ENCODE measurements around the gene FAM53A.

Gene FAM53A

GRCh38 chr4:1599491-1600210 lies 84.5 kb downstream of the FAM53A start:
- no peak overlapping the region for H3K27ac ChIP-seq (ENCODE audit: low read depth, low read length)
- H3K27me3 ChIP-seq (ENCODE audit: control insufficient read depth, insufficient read depth, low read length) = no peaks in the 10 kb centered on the region
- H3K4me1 ChIP-seq (ENCODE audit: control insufficient read depth, insufficient read depth, low read length) = peaks cover 4% of the 10 kb centered on the region; the same call in 1 of the 2 replicates
- H3K9ac ChIP-seq (ENCODE audit: low read length) = no peak overlapping the region
- H3K4me3 ChIP-seq (ENCODE audit: low read depth, low read length) = no peak overlapping the region
- H3K36me3 ChIP-seq (ENCODE audit: control insufficient read depth, insufficient read depth, low read length) = no peaks in the 10 kb centered on the region
- H3K9me3 ChIP-seq (ENCODE audit: control insufficient read depth, insufficient read depth, low read depth, low read length) = no peaks in the 10 kb centered on the region

GRCh38 chr4:1599026-1599481 lies 85.1 kb downstream of the FAM53A start:
- H3K4me1 ChIP-seq (ENCODE audit: control insufficient read depth, insufficient read depth, low read length) = peaks cover 4% of the 10 kb centered on the region; the same call in 1 of the 2 replicates
- no peak overlapping the region for H3K27ac ChIP-seq (ENCODE audit: low read depth, low read length)
- H3K9me3 ChIP-seq (ENCODE audit: control insufficient read depth, insufficient read depth, low read depth, low read length) = no peaks in the 10 kb centered on the region
- no peak overlapping the region for H3K4me3 ChIP-seq (ENCODE audit: low read depth, low read length)
- H3K27me3 ChIP-seq (ENCODE audit: control insufficient read depth, insufficient read depth, low read length) = no peaks in the 10 kb centered on the region
- no peaks in the 10 kb centered on the region for H3K36me3 ChIP-seq (ENCODE audit: control insufficient read depth, insufficient read depth, low read length)
- no peak overlapping the region for H3K9ac ChIP-seq (ENCODE audit: low read length)

GRCh38 chr4:1598206-1599025 lies 85.7 kb downstream of the FAM53A start:
- H3K27ac ChIP-seq (ENCODE audit: low read depth, low read length) = no peak overlapping the region
- peaks cover 4% of the 10 kb centered on the region; the same call in 1 of the 2 replicates for H3K4me1 ChIP-seq (ENCODE audit: control insufficient read depth, insufficient read depth, low read length)
- no peaks in the 10 kb centered on the region for H3K9me3 ChIP-seq (ENCODE audit: control insufficient read depth, insufficient read depth, low read depth, low read length)
- no peak overlapping the region for H3K4me3 ChIP-seq (ENCODE audit: low read depth, low read length)
- no peaks in the 10 kb centered on the region for H3K27me3 ChIP-seq (ENCODE audit: control insufficient read depth, insufficient read depth, low read length)
- H3K9ac ChIP-seq (ENCODE audit: low read length) = no peak overlapping the region
- no peaks in the 10 kb centered on the region for H3K36me3 ChIP-seq (ENCODE audit: control insufficient read depth, insufficient read depth, low read length)

GRCh38 chr4:1597021-1597931 lies 86.8 kb downstream of the FAM53A start:
- peaks cover 4% of the 10 kb centered on the region; the same call in 1 of the 2 replicates for H3K4me1 ChIP-seq (ENCODE audit: control insufficient read depth, insufficient read depth, low read length)
- H3K9ac ChIP-seq (ENCODE audit: low read length) = no peak overlapping the region
- H3K4me3 ChIP-seq (ENCODE audit: low read depth, low read length) = no peak overlapping the region
- no peaks in the 10 kb centered on the region for H3K27me3 ChIP-seq (ENCODE audit: control insufficient read depth, insufficient read depth, low read length)
- H3K36me3 ChIP-seq (ENCODE audit: control insufficient read depth, insufficient read depth, low read length) = no peaks in the 10 kb centered on the region
- H3K27ac ChIP-seq (ENCODE audit: low read depth, low read length) = no peak overlapping the region
- no peaks in the 10 kb centered on the region for H3K9me3 ChIP-seq (ENCODE audit: control insufficient read depth, insufficient read depth, low read depth, low read length)

GRCh38 chr4:1596393-1596792 lies 87.7 kb downstream of the FAM53A start:
- Histone ChIP-seq H3K27ac (ENCODE audit: low read depth, low read length) (no peak overlapping the region), H3K27me3 (ENCODE audit: control insufficient read depth, insufficient read depth, low read length) (no peaks in the 10 kb centered on the region), H3K4me1 (ENCODE audit: control insufficient read depth, insufficient read depth, low read length) (peaks cover 4% of the 10 kb centered on the region; the same call in 1 of the 2 replicates), H3K9me3 (ENCODE audit: control insufficient read depth, insufficient read depth, low read depth, low read length) (peaks cover 2% of the 10 kb centered on the region; the same call in 1 of the 2 replicates), H3K36me3 (ENCODE audit: control insufficient read depth, insufficient read depth, low read length) (no peaks in the 10 kb centered on the region), H3K4me3 (ENCODE audit: low read depth, low read length) (no peak overlapping the region), H3K9ac (ENCODE audit: low read length) (no peak overlapping the region)

GRCh38 chr4:1595789-1596325 lies 88.3 kb downstream of the FAM53A start:
- H3K9ac ChIP-seq (ENCODE audit: low read length) = no peak overlapping the region

GRCh38 chr4:1594871-1595788 lies 89.0 kb downstream of the FAM53A start:
- no peak overlapping the region for H3K27ac ChIP-seq (ENCODE audit: low read depth, low read length)
- H3K9me3 ChIP-seq (ENCODE audit: control insufficient read depth, insufficient read depth, low read depth, low read length) = peaks cover 11% of the 10 kb centered on the region
- no peak overlapping the region for H3K9ac ChIP-seq (ENCODE audit: low read length)

More at GRCh38 chr4:1595789-1596325, 88.3 kb downstream of the FAM53A start:
- no peaks in the 10 kb centered on the region for H3K36me3 ChIP-seq (ENCODE audit: control insufficient read depth, insufficient read depth, low read length)
- no peaks in the 10 kb centered on the region for H3K27me3 ChIP-seq (ENCODE audit: control insufficient read depth, insufficient read depth, low read length)
- H3K4me3 ChIP-seq (ENCODE audit: low read depth, low read length) = no peak overlapping the region
- H3K9me3 ChIP-seq (ENCODE audit: control insufficient read depth, insufficient read depth, low read depth, low read length) = peaks cover 7% of the 10 kb centered on the region; the same call in 1 of the 2 replicates
- peaks cover 4% of the 10 kb centered on the region; the same call in 1 of the 2 replicates for H3K4me1 ChIP-seq (ENCODE audit: control insufficient read depth, insufficient read depth, low read length)
- H3K27ac ChIP-seq (ENCODE audit: low read depth, low read length) = no peak overlapping the region

GRCh38 chr4:1593881-1594345 lies 90.2 kb downstream of the FAM53A start:
- no peak overlapping the region for H3K9ac ChIP-seq (ENCODE audit: low read length)
- H3K4me3 ChIP-seq (ENCODE audit: low read depth, low read length) = no peak overlapping the region
- H3K36me3 ChIP-seq (ENCODE audit: control insufficient read depth, insufficient read depth, low read length) = no peaks in the 10 kb centered on the region
- no peaks in the 10 kb centered on the region for H3K4me1 ChIP-seq (ENCODE audit: control insufficient read depth, insufficient read depth, low read length)
- no peak overlapping the region for H3K27ac ChIP-seq (ENCODE audit: low read depth, low read length)
- H3K9me3 ChIP-seq (ENCODE audit: control insufficient read depth, insufficient read depth, low read depth, low read length) = peaks cover 13% of the 10 kb centered on the region
- no peaks in the 10 kb centered on the region for H3K27me3 ChIP-seq (ENCODE audit: control insufficient read depth, insufficient read depth, low read length)

More at GRCh38 chr4:1594871-1595788, 89.0 kb downstream of the FAM53A start:
- no peaks in the 10 kb centered on the region for H3K36me3 ChIP-seq (ENCODE audit: control insufficient read depth, insufficient read depth, low read length)
- H3K27me3 ChIP-seq (ENCODE audit: control insufficient read depth, insufficient read depth, low read length) = no peaks in the 10 kb centered on the region
- no peak overlapping the region for H3K4me3 ChIP-seq (ENCODE audit: low read depth, low read length)
- H3K4me1 ChIP-seq (ENCODE audit: control insufficient read depth, insufficient read depth, low read length) = peaks cover 4% of the 10 kb centered on the region; the same call in 1 of the 2 replicates

GRCh38 chr4:1593458-1593857 lies 90.7 kb downstream of the FAM53A start:
- H3K9me3 ChIP-seq (ENCODE audit: control insufficient read depth, insufficient read depth, low read depth, low read length) = peaks cover 18% of the 10 kb centered on the region
- H3K27ac ChIP-seq (ENCODE audit: low read depth, low read length) = no peak overlapping the region
- no peak overlapping the region for H3K9ac ChIP-seq (ENCODE audit: low read length)
- no peaks in the 10 kb centered on the region for H3K36me3 ChIP-seq (ENCODE audit: control insufficient read depth, insufficient read depth, low read length)
- no peak overlapping the region for H3K4me3 ChIP-seq (ENCODE audit: low read depth, low read length)
- no peaks in the 10 kb centered on the region for H3K27me3 ChIP-seq (ENCODE audit: control insufficient read depth, insufficient read depth, low read length)
- H3K4me1 ChIP-seq (ENCODE audit: control insufficient read depth, insufficient read depth, low read length) = no peaks in the 10 kb centered on the region
